CD4-positive, alpha-beta T cell treated with Interferon gamma for 1 hour (primary cell): Measurements from ENCODE around the gene NUCB1.
"Not testable (repeated sequence)": the region's sequence is repeated elsewhere in the genome, so short reads cannot be mapped to it uniquely, and the experiment has no call there.

Experiments
- DNase-seq: peaks from one replicate; pipeline ENCODE4 v3.0.0-alpha.2; 2020

The NUCB1 gene

DNA sequence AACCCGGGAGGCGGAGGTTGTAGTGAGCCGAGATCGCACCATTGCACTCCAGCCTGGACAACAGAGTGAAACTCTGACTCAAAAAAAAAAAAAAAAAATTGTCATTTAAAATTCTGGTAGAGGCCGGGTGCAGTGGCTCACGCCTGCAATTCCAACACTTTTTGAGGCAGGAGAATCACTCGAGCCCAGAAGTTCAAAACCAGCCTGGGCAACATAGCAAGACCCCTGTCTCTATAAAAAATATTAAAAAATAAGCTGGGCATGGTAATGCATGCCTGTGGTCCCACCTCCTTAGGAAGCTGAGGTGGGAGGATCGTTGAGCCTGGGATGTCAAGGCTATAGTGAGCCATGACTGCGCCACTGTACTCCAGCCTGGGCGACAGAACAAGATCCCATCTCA, 6.2 kb downstream of the NUCB1 start:
- DNase-seq, result no peak

GRCh38 chr19:48907671-48908070, 7.6 kb downstream of the NUCB1 start:
- DNase-seq, result no peak

DNA sequence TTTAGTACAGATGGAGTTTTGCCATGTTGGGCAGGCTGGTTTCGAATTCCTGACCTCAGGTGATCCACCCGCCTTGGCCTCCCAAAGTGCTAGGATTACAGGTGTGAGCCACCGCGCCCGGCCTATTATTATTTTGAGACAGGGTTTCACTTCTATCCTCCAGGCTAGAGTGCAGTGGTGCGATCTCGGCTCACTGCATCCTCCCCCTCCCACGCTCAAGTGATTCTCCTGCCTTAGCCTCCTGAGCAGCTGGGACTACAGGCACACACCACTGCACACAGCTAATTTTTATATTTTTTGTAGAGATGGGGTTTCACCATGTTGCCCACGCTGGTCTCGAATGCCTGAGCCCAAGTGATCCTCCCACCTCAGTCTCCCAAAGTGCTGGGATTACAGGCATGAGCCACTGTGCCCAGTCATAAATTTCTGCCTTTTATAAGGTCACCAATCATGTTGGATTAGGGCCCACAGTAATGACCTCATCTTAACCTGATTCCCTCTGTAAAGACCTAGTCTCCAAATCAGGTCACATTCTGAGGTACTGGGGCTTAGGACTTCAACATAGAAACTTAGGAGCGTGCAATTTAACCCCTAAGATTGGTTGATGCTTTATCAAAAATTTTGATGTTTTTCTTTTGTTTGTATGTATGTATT, 9.4 kb downstream of the NUCB1 start:
- not testable (repeated sequence) for DNase-seq

GRCh38 chr19:48910803-48911202, 10.7 kb downstream of the NUCB1 start:
- DNase-seq, result no peak

DNA sequence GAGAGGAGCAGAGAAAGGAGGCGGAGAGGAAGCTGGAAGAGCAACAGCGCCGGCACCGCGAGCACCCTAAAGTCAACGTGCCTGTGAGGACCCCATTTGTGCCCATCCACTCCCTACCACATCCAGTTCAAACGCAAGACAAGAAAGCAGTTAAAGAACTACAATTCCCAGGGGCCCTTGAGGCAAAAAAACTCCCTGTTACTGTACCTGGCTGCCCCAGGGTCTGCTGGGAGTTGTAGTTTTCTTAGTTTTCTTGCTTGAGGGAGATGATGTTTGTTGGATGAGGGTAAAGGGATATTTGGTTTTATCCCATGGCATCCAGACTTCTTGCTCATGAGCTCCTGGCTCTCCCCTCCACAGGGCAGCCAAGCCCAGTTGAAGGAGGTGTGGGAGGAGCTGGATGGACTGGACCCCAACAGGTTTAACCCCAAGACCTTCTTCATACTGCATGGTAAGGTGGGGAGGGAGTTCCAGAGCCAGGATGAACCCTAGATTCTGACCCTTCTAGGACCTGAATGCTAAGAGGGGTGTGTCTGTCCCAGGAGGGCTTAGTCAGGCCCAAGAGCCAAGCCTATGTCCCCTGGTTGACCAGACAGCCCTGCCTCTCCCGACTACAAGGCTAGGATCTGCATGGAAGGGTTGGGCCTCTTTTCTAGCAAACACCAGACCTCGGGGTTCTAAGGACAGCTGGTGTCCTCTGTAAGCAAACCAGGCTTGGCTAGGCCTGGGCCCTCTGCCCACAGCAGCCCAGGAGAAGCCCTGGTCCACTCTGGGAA, 13.2 kb downstream of the NUCB1 start:
- DNase-seq, result no peak

GRCh38 chr19:48914181-48914580, 14.1 kb downstream of the NUCB1 start:
- DNase-seq, result no peak

DNA sequence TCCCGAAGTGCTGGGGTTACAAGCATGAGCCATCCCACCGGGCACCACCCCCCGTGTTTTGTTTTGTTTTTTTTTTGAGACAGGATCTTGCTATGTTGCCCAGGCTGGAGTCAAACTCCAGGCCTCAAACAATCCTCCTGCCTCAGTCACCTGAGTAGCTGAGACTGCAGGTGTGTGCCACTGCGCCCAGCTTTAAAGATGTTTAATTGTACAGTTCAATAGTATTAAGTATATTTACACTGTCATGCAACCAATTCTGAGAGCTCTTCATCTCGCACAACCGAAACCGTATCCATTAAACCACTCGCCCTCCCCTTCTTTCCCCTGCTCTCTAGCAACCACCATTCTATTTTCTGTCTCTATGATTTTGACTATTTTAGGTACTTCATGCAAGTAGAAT, 15.6 kb downstream of the NUCB1 start:
- no peak for DNase-seq

GRCh38 chr19:48918071-48918470, 18.0 kb downstream of the NUCB1 start:
- no peak for DNase-seq

DNA sequence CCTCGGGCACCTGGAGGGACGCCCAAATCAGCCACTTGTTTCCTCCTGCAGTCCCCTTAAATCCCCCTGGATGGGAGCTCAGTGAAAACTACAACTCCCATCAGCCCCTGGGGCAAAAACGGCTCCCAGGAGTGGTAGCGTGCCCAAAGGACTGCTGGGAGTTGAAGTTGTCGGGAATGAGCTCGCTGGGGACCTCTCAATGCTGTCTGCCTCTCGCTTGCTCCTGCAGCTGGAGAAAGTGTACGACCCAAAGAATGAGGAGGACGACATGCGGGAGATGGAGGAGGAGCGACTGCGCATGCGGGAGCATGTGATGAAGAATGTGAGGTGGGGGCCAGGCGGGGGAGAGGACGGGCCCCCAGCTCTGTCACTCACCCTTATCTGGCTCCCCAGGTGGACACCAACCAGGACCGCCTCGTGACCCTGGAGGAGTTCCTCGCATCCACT, 18.7 kb downstream of the NUCB1 start:
- DNase-seq, result no peak

GRCh38 chr19:48919271-48919670, 19.2 kb downstream of the NUCB1 start:
- DNase-seq, result not testable (repeated sequence)

GRCh38 chr19:48920949-48921348, 20.8 kb downstream of the NUCB1 start:
- no peak for DNase-seq

GRCh38 chr19:48921721-48922500, 21.8 kb downstream of the NUCB1 start:
- no peak for DNase-seq

- DNase-seq, result no peak
These were observed 22.7 kb downstream of the NUCB1 start for GRCh38 chr19:48922548-48923490.

GRCh38 chr19:48925240-48925843, 25.2 kb downstream of the NUCB1 start:
- no peak for DNase-seq

- not testable (repeated sequence) for DNase-seq
These were observed 25.8 kb downstream of the NUCB1 start for GRCh38 chr19:48925890-48926289.

DNA sequence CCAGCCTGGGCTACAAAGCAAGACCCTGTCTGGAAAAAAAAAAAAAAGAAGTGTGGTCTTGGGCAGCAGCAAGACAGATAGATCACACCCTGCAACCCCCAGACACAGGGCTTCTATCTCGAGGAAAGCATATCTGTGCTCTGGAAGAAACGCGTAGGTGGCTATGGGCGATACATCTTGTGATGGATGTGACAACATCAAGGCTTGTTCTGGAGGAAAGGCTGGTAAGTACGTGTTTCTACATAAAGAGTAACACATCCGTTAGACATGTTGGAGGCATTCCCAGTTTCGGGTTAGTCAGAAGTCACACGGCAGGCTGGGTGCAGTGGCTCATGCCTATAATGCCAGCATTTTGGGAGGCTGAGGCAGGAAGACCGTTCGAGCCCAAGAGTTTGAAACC, 26.8 kb downstream of the NUCB1 start:
- no peak for DNase-seq

DNA sequence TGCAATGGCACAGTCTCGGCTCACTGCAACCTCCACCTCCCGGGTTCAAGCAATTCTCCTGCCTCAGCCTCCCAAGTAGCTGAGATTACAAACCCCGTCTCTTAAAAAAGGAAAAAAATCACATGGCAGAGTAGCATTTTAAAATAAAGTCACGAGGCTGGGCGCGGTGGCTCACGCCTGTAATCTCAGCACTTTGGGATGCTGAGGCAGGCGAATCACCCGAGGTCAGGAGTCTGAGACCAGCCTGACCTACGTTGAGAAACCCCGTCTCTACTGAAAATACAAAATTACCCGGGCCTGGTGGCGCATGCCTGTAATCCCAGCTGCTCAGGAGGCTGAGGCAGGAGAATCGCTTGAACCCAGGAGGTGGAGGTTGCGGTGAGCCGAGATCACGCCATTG, 27.6 kb downstream of the NUCB1 start:
- DNase-seq, result not testable (repeated sequence)

DNA sequence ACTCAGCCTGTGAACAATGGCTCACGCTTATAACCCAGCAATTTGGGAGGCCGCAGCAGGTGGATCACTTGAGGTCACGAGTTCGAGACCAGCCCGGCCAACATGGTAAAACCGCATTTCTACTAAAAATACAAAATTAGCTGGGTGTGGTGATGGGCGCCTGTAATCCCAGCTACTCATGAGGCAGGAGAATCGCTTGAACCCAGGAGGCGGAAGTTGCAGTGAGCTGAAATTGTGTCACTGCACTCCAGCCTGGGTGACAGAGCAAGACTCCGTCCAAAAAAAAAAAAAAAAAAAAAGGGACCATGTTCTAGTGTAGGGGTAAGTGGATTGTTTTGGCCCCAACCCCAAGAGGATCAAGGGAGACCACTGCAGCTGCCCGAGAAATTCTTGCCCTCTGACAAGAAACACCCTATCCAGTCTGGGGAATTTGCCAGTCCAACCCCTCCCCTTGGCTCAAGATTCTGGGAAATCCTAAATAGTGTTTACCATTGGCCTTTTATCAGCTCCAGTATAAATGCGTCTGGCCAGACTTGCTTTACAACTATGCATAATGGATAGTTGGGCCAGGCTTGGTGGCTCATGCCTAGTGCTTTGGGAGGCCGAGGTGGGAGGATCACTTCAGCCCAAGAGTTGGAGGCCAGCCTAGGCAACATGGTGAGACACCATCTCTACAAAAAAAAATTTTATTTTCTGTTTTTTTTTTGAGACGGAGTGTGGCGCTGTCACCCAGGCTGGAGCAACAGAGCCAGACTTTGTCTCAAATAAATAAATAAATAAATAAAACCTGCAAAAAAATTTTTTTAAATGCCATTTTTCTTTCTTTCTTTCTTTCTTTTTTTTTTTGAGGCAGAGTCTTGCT, 28.3 kb downstream of the NUCB1 start:
- DNase-seq, result no peak

GRCh38 chr19:48933382-48933932, 33.3 kb downstream of the NUCB1 start, which contains the start of gene DHDH:
Gene DHDH (plus strand): TSS chr19:48933699. CDS start chr19:48933722, 23 bp downstream.
- peak; percentile 89 for DNase-seq

DNA sequence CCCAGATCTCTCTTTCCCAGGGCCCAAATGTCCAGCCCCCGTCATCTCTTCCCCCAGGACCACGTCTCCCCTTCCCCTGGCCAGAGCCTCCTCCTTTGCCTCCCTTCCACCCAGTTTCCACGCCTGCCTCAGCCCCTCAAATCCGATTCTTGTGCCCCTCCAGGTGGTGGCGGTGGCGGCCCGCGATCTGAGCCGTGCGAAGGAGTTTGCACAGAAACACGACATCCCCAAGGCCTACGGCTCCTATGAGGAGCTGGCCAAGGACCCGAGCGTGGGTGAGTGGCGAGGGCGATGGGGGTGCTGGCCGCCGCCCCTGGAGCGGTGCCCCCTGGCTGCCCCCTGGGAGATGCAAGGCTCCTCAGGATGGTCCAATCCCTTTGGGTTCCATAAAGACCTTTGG, 34.7 kb downstream of the NUCB1 start:
- DNase-seq, result no peak

GRCh38 chr19:48935864-48936263, 35.8 kb downstream of the NUCB1 start:
- no peak for DNase-seq
